Gastrocnemius medialis (tissue), 4 donors: Measurements from ENCODE around the gene BCR. TPM values are rescaled to one million over a fixed set of nuclear protein-coding genes. Genes with fewer than 3 reads are reported as not detected.
A peak's percentile ranks its signal among the peaks of the same experiment; 100 is the strongest.

Experiments
- ATAC-seq, 2 donors: fragments of 150-250 bp; one replicate each; pipeline ENCODE4 v1.9.1; 2016
- DNase-seq, 2 donors: peaks; one replicate each; pipeline ENCODE4 v3.0.0-alpha.2; 2019
- H3K27ac ChIP-seq, 4 donors: fragments of 200-600 bp; sonication (generic); 1 replicate in 1 of 4; 2 replicates in 3 of 4; pipeline ENCODE4 v1.5.1; 2016 to 2018; ENCODE audit warnings: mild to moderate bottlenecking in 2 of 4, moderate library complexity in 1 of 4
- H3K27me3 ChIP-seq, 3 donors: fragments of 200-600 bp; sonication (generic) in 2 of 3; 1 replicate in 1 of 3; 2 replicates in 2 of 3; pipeline versions ENCODE4 v1.5.1 to v1.6.0; 2016 to 2019; ENCODE audit warnings: mild to moderate bottlenecking in 1 of 3, moderate library complexity in 1 of 3
- H3K36me3 ChIP-seq, 2 donors: fragments of 200-600 bp; sonication (generic) in 1 of 2; one replicate each; pipeline ENCODE4 v1.5.1; 2017 to 2018
- H3K4me1 ChIP-seq, 2 donors: fragments of 200-600 bp; sonication (generic) in 1 of 2; one replicate each; pipeline ENCODE4 v1.5.1; 2016 to 2017; ENCODE audit warnings: mild to moderate bottlenecking in 2 of 2
- H3K4me3 ChIP-seq, 4 donors: fragments of 200-600 bp; sonication (generic) in 3 of 4; 1 replicate in 1 of 4; 2 replicates in 3 of 4; pipeline ENCODE4 v1.5.1; 2016 to 2019; ENCODE audit warnings: mild to moderate bottlenecking in 2 of 4
- H3K9me3 ChIP-seq, 3 donors: fragments of 200-600 bp; sonication (generic) in 2 of 3; 1 replicate in 1 of 3; 2 replicates in 2 of 3; pipeline ENCODE4 v1.5.1; 2016 to 2019
- CTCF ChIP-seq, 5 experiments: fragments of 450-650 bp in 3 of 5; fragments of 200-600 bp in 2 of 5; sonication (generic) in 2 of 5; IDR thresholded peaks in 4 of 5; conservative IDR thresholded peaks in 1 of 5; 1 replicate in 4 of 5; 2 replicates in 1 of 5; pipeline ENCODE4 v1.5.1; 2016 to 2019; ENCODE audit warnings: antibody characterized with exemption in 5 of 5, mild to moderate bottlenecking in 3 of 5, moderate library complexity in 3 of 5
- POLR2A ChIP-seq, 2 donors: fragments of 450-650 bp; IDR thresholded peaks; one replicate each; pipeline ENCODE4 v1.6.1; 2017; ENCODE audit warnings: antibody characterized with exemption in 2 of 2, mild to moderate bottlenecking in 2 of 2, moderate library complexity in 2 of 2
- in situ Hi-C, 4 donors: fragments of 200-750 bp; cut with MboI; loops; one replicate each; pipeline versions ENCODE4 v1.15.0 to v1.8.0; 2017; ENCODE audit warnings: low sequenced_read_pairs in 4 of 4
- intact Hi-C: fragments of 100-400 bp; cut with DNase I; formaldehyde crosslinking; loops from one replicate; pipeline ENCODE4 v1.15.1; 2023; ENCODE audit warnings: low total_unique reads
- total RNA-seq, 4 donors: library from RNA; depleted of rRNA; stranded (reverse); fragments of >200 nt; gene quantifications; one replicate each; pipeline versions ENCODE4 v1.1.0 to v1.2.3, GENCODE V29; 2016

The BCR gene
- total RNA-seq, 4 donors from 2014 or later = 10.3 to 13.0 (median 12.4) TPM

GRCh38 chr22:23214398-23214797 is 34.1 kb downstream of the BCR start:
- Histone ChIP-seq H3K36me3 (no peaks in the 10 kb centered on the region), H3K27me3 (peaks cover 9 to 21% (median 21%) of the 10 kb centered on the region in 3 donors), H3K27ac (peak overlapping the region in 3 of 4 donors; percentile 40 to 56 (median 50)), H3K4me3 (no peak overlapping the region), H3K9me3 (no peaks in the 10 kb centered on the region), H3K4me1 (peaks cover 46 to 55% of the 10 kb centered on the region in 2 donors)
- TF ChIP-seq CTCF (IDR thresholded peaks at IDR 0.05 in 4 of 5, conservative IDR thresholded peaks at IDR 0.05 in 1 of 5) (no peak), POLR2A (IDR thresholded peaks at IDR 0.05) (no peak)
- DNase-seq (no peak), ATAC-seq (no peak)
- in situ Hi-C loops = no loop called here
- intact Hi-C loops = no loop called here

GRCh38 chr22:23215294-23216241 is 35.3 kb downstream of the BCR start:
- Histone ChIP-seq H3K27ac (peak overlapping the region in 3 of 4 donors; percentile 28 to 56 (median 38)), H3K4me3 (no peak overlapping the region), H3K36me3 (no peaks in the 10 kb centered on the region), H3K4me1 (peaks cover 58 to 65% of the 10 kb centered on the region in 2 donors), H3K9me3 (no peaks in the 10 kb centered on the region), H3K27me3 (peaks cover 9 to 29% (median 25%) of the 10 kb centered on the region in 3 donors)
- TF ChIP-seq CTCF (IDR thresholded peaks at IDR 0.05 in 4 of 5, conservative IDR thresholded peaks at IDR 0.05 in 1 of 5) = no peak
- no peak for DNase-seq
- intact Hi-C loops = no loop called here
- in situ Hi-C loops = no loop called here
- ATAC-seq = peak in 1 of 2 donors; percentile 28

- intact Hi-C loops = no loop called here
- Histone ChIP-seq H3K27me3 (peaks cover 9 to 30% (median 26%) of the 10 kb centered on the region in 3 donors), H3K4me1 (peaks cover 56 to 63% of the 10 kb centered on the region in 2 donors), H3K4me3 (no peak overlapping the region), H3K9me3 (no peaks in the 10 kb centered on the region), H3K36me3 (no peaks in the 10 kb centered on the region), H3K27ac (peak overlapping the region in 3 of 4 donors; percentile 20 to 54 (median 30))
- DNase-seq (no peak), ATAC-seq (no peak)
- in situ Hi-C loops = no loop called here
- TF ChIP-seq CTCF (IDR thresholded peaks at IDR 0.05 in 4 of 5, conservative IDR thresholded peaks at IDR 0.05 in 1 of 5) (no peak), POLR2A (IDR thresholded peaks at IDR 0.05) (no peak)
Measured at GRCh38 chr22:23216461-23217170, 36.3 kb downstream of the BCR start.

- intact Hi-C loops = no loop called here
- in situ Hi-C loops = no loop called here
- TF ChIP-seq POLR2A (IDR thresholded peaks at IDR 0.05) = no peak
- TF ChIP-seq CTCF (IDR thresholded peaks at IDR 0.05 in 4 of 5, conservative IDR thresholded peaks at IDR 0.05 in 1 of 5) = no peak
- H3K27me3 ChIP-seq = peaks cover 9 to 34% (median 29%) of the 10 kb centered on the region in 3 donors
- ATAC-seq (no peak), DNase-seq (no peak)
- no peaks in the 10 kb centered on the region for H3K36me3 ChIP-seq
- peak overlapping the region in 3 of 4 donors; percentile 40 to 54 (median 41) for H3K27ac ChIP-seq
- no peak overlapping the region for H3K4me3 ChIP-seq
- no peaks in the 10 kb centered on the region for H3K9me3 ChIP-seq
- peaks cover 48 to 55% of the 10 kb centered on the region in 2 donors for H3K4me1 ChIP-seq
Measured at GRCh38 chr22:23217171-23218052, 37.1 kb downstream of the BCR start.
